Right atrium auricular region (tissue), 2 donors: Measurements from ENCODE around the gene HCST. TPM values are rescaled to one million over a fixed set of nuclear protein-coding genes. Genes with fewer than 3 reads are reported as not detected.

ENCODE experiments used
- DNase-seq: peaks from one replicate; pipeline ENCODE4 v3.0.0-alpha.2; 2019; ENCODE audit warnings: low spot score
- H3K27ac ChIP-seq, 2 donors: fragments of 200-600 bp; sonication (generic); 1 replicate in 1 of 2; 2 replicates in 1 of 2; pipeline ENCODE4 v1.5.1; 2016 to 2019
- H3K27me3 ChIP-seq, 2 donors: fragments of 200-600 bp; sonication (generic); one replicate each; pipeline versions ENCODE4 v1.5.1 to v1.6.0; 2017 to 2019
- H3K36me3 ChIP-seq: fragments of 200-600 bp; sonication (generic); one replicate; pipeline ENCODE4 v1.5.1; 2016
- H3K4me1 ChIP-seq, 2 donors: fragments of 200-600 bp; sonication (generic); one replicate each; pipeline versions ENCODE4 v1.5.1 to v1.6.0; 2017 to 2019
- H3K4me3 ChIP-seq, 2 donors: fragments of 200-600 bp; sonication (generic); 1 replicate in 1 of 2; 2 replicates in 1 of 2; pipeline ENCODE4 v1.5.1; 2017 to 2019; ENCODE audit warnings: mild to moderate bottlenecking in 1 of 2, moderate library complexity in 1 of 2
- H3K9me3 ChIP-seq, 2 donors: fragments of 200-600 bp; sonication (generic); one replicate each; pipeline ENCODE4 v1.5.1; 2019
- total RNA-seq, 2 donors: library from RNA; depleted of rRNA; stranded (reverse); fragments of >200 nt; gene quantifications; one replicate each; pipeline ENCODE4 v1.1.0, GENCODE V29; 2016
- TF ChIP-seq, protein P1 (sequence below), 2 donors: fragments of 200-600 bp; sonication (generic); IDR thresholded peaks; one replicate each; pipeline ENCODE4 v1.5.1; 2019; ENCODE audit warnings: antibody characterized with exemption in 2 of 2

Gene HCST
- total RNA-seq, 2 donors from 2014 or later, result 3.3 TPM; not detected in 1

DNA sequence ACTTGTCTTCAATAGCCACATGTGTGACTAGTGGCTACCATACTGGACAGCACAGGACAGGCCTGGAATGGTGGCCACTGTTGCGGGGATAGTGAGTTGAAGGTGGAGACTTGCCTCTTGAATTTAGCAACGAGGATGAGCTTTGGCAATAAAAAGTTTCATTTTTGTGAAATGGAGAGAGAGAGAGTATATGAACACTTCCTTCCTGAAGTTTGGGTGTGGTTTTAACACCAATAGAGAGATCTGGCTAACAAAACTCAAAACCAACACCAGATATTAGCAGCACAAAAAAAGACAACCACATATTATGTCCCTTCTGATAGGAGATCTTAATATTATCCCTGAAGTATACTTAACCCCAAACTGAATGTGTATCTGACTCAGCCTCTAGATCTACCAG, 27.5 kb downstream of the HCST start:
- TF ChIP-seq, protein P1, sequence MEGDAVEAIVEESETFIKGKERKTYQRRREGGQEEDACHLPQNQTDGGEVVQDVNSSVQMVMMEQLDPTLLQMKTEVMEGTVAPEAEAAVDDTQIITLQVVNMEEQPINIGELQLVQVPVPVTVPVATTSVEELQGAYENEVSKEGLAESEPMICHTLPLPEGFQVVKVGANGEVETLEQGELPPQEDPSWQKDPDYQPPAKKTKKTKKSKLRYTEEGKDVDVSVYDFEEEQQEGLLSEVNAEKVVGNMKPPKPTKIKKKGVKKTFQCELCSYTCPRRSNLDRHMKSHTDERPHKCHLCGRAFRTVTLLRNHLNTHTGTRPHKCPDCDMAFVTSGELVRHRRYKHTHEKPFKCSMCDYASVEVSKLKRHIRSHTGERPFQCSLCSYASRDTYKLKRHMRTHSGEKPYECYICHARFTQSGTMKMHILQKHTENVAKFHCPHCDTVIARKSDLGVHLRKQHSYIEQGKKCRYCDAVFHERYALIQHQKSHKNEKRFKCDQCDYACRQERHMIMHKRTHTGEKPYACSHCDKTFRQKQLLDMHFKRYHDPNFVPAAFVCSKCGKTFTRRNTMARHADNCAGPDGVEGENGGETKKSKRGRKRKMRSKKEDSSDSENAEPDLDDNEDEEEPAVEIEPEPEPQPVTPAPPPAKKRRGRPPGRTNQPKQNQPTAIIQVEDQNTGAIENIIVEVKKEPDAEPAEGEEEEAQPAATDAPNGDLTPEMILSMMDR (IDR thresholded peaks at IDR 0.05), result no peak
- Histone ChIP-seq H3K27me3 (no peaks in the 10 kb centered on the region), H3K4me1 (peaks cover 0 to 9% of the 10 kb centered on the region in 2 donors), H3K4me3 (no peak overlapping the region), H3K36me3 (no peaks in the 10 kb centered on the region), H3K9me3 (peaks cover 0 to 6% of the 10 kb centered on the region in 2 donors), H3K27ac (no peak overlapping the region)
- no peak for DNase-seq

DNA sequence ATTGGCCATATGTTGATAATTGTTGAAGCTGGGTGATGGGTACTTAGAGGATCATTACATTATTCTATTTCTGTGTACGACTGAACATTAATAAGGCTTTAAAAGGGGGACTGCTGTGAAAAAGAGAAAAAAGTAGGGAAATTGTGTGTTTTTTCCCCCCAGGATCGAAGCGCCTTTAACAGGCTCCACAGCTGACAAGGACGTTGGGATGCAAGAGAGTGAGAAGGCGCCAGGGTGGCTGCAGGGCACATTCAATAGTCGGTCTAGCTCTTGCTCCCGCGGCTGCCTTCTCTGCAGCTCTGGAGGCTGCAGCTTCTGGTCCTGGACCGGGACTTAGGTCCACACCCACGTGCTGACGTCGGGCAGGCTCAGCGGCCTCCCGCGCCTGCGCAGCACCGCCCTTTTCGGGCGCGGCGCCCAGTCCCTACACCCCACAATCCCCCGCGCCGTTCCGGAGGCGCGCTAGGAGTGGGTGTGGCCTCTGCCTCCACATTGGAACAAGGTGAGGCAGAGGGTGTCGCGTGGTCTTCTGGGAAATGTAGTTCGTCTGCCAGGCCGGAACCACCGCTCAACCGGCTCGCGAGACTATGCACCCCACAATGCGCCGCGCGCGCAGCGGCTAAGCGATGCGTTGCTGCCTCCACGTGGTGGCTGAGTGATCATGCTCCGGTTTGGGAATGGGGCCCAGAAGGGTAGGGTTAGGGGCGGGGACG, 29.0 kb downstream of the HCST start:
- H3K9me3 ChIP-seq, result no peaks in the 10 kb centered on the region
- H3K27ac ChIP-seq, result peak overlapping the region; percentile 45 to 69
- H3K4me3 ChIP-seq, result peak overlapping the region in 1 of 2 donors; percentile 35
- H3K4me1 ChIP-seq, result peaks cover 0 to 18% of the 10 kb centered on the region in 2 donors
- peak; percentile 99 for DNase-seq
- no peaks in the 10 kb centered on the region for H3K36me3 ChIP-seq
- H3K27me3 ChIP-seq, result no peaks in the 10 kb centered on the region
- TF ChIP-seq, protein P1 (IDR thresholded peaks at IDR 0.05), result peak; percentile 63 to 93

DNA sequence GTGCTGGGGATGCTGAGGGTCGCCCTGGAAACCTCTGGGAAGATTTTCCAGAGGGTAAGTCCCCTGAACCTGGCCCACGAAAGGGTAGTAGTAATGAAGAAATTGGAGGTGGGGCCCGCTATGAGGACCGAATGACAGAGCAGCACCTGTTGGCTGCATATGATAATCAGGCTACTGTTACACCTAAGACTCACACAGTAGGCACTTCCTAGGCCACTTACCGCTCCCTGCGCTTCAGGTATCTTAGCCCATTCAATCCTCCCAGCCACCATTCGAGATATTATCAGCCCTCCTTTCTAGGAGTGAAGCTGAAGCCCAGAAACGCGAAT, 29.5 kb downstream of the HCST start:
- Histone ChIP-seq H3K36me3 (no peaks in the 10 kb centered on the region), H3K4me3 (peak overlapping the region in 1 of 2 donors; percentile 35), H3K9me3 (no peaks in the 10 kb centered on the region), H3K27ac (no peak overlapping the region), H3K27me3 (no peaks in the 10 kb centered on the region), H3K4me1 (peaks cover 0 to 23% of the 10 kb centered on the region in 2 donors)
- no peak for DNase-seq
- TF ChIP-seq, protein P1 (IDR thresholded peaks at IDR 0.05), result peak in 1 of 2 donors; percentile 3

DNA sequence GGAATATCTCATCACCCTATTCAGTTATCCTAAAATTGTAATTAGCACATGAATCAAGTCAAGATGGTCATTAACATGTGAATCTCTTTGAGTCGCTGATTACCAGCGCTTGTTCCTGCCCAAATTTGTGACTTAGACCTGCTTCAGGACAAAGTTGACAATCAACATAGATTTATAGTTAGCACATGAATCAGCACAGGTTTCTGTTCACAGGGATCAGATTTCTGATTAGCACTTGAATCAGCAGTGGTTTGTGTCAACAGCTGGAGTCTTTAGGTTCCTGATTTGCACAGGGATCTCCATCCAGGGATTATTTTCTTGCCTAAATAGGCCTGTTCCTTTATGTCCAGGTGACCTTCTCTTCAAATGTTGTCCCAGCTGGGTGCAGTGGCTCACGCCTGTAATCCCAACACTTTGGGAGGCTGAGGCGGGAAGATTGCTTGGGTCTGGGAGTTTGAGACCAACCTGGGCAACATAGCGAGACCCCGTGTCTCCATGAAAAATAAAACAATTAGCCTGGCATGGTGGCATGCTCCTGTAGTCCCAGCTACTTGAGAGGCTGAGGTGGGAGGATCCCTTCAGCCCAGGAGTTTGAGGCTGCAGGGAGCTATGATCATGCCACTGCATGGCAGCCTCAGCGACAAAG, 30.1 kb downstream of the HCST start:
- TF ChIP-seq, protein P1 (IDR thresholded peaks at IDR 0.05), result no peak
- no peaks in the 10 kb centered on the region for H3K36me3 ChIP-seq
- no peaks in the 10 kb centered on the region for H3K27me3 ChIP-seq
- no peak overlapping the region for H3K27ac ChIP-seq
- H3K9me3 ChIP-seq, result no peaks in the 10 kb centered on the region
- no peak overlapping the region for H3K4me3 ChIP-seq
- H3K4me1 ChIP-seq, result peaks cover 0 to 29% of the 10 kb centered on the region in 2 donors
- DNase-seq, result no peak

DNA sequence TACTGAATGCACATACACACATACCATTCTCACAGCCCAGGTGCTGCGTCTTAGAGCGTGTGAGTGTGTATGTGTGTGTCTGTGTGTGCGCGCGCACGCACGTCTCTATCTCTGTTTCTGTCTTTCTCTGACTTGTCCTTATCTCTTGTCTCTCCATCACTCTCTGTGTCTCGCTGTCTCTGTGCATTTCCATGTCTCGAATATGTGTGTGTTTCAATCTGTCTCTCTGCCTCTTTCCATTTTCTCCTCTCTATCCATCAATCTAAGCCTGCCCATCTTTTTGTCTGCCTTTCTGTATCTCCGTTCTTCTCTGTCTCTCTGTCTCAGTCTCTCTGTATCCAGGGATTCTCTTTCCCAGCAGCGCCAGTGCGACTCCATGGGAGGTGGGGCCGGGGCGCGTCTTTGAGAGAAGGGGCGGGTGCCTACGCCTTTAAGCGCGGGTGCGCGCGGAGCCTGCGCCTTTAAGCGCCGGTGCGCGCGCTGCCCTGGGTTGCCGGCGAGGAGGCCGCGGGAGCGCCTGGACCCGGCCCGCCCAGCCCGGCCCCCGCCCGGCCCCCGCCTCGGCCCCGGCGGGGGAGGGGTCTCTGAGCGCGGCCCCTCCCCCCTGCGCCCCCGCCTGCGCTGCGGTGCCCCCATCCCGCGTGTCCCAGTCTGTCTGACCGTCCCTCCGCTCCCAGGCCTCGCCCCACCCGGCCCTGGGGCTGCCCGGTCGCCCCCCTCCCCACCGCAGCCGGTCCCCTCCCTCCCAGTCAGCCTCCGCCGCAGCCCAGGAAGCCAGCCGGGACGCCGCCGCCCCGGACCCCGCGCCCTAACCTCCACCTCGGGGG, 33.8 kb downstream of the HCST start, which contains the start of gene LRFN3:
TSS of gene LRFN3 (plus strand) at position 464 of the 827 bp plus-strand sequence. CDS start 3,052 bp downstream, outside the sequence.
- H3K27me3 ChIP-seq, result no peaks in the 10 kb centered on the region
- peak within 1 kb of the TSS; percentile 81 to 85 for H3K27ac ChIP-seq
- peak; percentile 79 for DNase-seq
- peaks cover 16% of the 10 kb centered on the region for H3K36me3 ChIP-seq
- H3K4me1 ChIP-seq, result peaks cover 0 to 32% of the 10 kb centered on the region in 2 donors
- H3K9me3 ChIP-seq, result no peaks in the 10 kb centered on the region
- TF ChIP-seq, protein P1 (IDR thresholded peaks at IDR 0.05), result no peak
- H3K4me3 ChIP-seq, result peak within 1 kb of the TSS; percentile 79 to 89
